Effector memory CD4-positive, alpha-beta T cell (primary cell): ENCODE results near the gene CAPN2.
"Not testable (repeated sequence)": the region's sequence is repeated elsewhere in the genome, so short reads cannot be mapped to it uniquely, and the experiment has no call there.

Source experiments
- DNase-seq, 3 donors: peaks; one replicate each; pipeline ENCODE4 v3.0.0-alpha.2; 2020
- H3K27ac ChIP-seq: 2 replicates; pipeline ENCODE4 v1.7.0; 2013; ENCODE audit warnings: mild to moderate bottlenecking, low read length, moderate library complexity; ENCODE audit not compliant: insufficient read depth, poor library complexity, severe bottlenecking
- H3K27me3 ChIP-seq: replicated peaks from 2 replicates; pipeline ENCODE4 v1.7.0; 2013; ENCODE audit warnings: mild to moderate bottlenecking, low read length; ENCODE audit not compliant: insufficient read depth, control insufficient read depth, poor library complexity, severe bottlenecking
- H3K36me3 ChIP-seq: 2 replicates; pipeline ENCODE4 v1.7.0; 2013; ENCODE audit warnings: mild to moderate bottlenecking, low read length, moderate library complexity; ENCODE audit not compliant: control insufficient read depth, insufficient read depth
- H3K4me1 ChIP-seq: 2 replicates; pipeline ENCODE4 v1.7.0; 2013; ENCODE audit warnings: low read length, mild to moderate bottlenecking; ENCODE audit not compliant: control insufficient read depth, insufficient read depth, poor library complexity, severe bottlenecking
- H3K4me3 ChIP-seq: 2 replicates; pipeline ENCODE4 v1.7.0; 2013; ENCODE audit warnings: low read length, low read depth, mild to moderate bottlenecking; ENCODE audit not compliant: insufficient read depth, poor library complexity, severe bottlenecking
- H3K9me3 ChIP-seq: 2 replicates; pipeline ENCODE4 v1.7.0; 2013; ENCODE audit warnings: mild to moderate bottlenecking, low read length, moderate library complexity; ENCODE audit not compliant: control insufficient read depth

The CAPN2 gene

DNA sequence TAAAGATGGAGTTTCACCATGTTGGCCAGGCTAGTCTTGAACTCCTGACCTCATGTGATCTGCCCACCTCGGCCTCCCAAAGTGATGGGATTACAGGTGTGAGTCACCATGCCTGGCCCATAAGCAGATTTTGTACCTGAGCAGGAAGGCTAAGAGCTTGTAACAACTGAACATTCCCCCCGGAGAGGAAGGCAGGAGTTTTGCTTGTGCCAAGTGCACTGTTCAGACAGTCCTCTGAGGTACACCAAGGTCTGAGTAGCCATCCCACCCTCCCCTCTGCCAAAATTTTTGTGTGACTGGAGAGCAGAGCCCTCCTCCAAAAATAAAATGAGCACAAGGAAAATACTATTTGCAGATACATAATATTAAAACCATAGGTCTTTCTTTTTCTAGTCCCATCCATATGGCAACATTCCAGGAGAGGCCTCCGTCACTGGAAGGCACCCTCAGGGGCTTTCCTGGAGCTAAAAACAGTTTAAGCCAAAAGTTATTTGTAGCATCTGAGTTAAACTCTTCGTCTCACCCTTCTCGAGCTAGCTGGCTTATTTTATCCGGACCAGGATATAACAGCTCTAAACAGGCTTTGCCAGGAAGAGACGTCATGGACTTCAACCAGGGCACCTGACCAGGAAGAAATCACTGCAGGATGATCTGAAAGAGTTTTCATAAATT, 27.2 kb downstream of the CAPN2 start:
- no peak for DNase-seq
- Histone ChIP-seq H3K27ac (no peak overlapping the region), H3K9me3 (no peaks in the 10 kb centered on the region), H3K27me3 (no peaks in the 10 kb centered on the region), H3K4me3 (no peak overlapping the region), H3K4me1 (no peaks in the 10 kb centered on the region), H3K36me3 (peaks cover 39% of the 10 kb centered on the region)

DNA sequence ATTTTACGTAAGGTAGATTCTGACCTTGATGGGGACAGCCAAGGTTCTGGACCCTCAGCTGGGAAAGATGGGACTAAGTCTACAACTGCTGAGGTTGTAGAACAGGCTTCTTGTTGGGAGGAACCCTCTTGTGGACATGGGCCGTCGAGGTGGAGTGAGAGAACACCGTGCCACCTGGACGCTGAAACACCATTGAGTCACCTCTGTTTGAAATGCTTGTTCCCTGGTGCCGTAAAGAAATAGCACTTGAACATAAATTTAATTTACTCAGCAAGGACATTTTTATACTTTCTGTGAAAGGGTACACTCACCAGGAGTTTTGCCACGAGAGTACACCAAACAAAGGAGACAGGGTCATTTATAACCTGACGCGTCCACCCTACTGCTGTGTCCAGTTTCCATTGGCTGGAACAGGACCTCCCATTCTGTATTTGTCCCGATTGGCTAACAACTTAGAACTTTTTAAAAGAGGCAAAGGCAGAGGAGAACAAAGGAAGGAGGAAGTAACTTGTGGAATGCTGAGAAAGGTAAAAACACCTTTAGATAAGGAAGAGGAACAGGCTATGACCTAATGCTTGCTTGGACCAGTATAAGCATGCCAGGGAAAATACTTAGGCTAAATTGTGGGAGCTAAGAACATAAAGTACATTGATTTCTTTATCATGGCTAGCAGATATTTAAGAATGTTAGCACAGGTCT, 27.8 kb downstream of the CAPN2 start:
- not testable (repeated sequence) for H3K4me3 ChIP-seq, H3K27ac ChIP-seq, H3K27me3 ChIP-seq, H3K4me1 ChIP-seq, H3K9me3 ChIP-seq, DNase-seq
- H3K36me3 ChIP-seq: peaks cover 43% of the 10 kb centered on the region

DNA sequence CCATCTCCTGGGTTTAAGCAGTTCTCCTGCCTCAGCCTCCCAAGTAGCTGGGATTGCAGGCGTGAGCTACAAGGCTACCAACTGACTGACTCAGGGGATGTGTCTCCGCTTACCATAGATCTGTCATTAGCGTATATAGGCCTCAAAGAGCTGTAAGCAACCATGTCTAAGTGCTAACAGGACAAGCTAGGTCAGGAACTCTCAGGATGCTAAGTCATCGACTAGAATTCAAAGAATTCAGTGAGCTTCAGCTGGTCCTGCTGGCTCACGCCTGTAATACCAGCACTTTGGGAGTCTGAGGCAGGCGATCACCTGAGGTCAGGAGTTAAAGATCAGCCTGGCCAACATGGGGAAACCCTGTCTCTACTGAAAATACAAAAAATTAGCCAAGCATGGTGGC, 29.5 kb downstream of the CAPN2 start:
- Histone ChIP-seq H3K9me3 (no peaks in the 10 kb centered on the region), H3K36me3 (peaks cover 51% of the 10 kb centered on the region), H3K4me3 (no peak overlapping the region), H3K27me3 (no peaks in the 10 kb centered on the region), H3K27ac (no peak overlapping the region), H3K4me1 (no peaks in the 10 kb centered on the region)
- DNase-seq: no peak

DNA sequence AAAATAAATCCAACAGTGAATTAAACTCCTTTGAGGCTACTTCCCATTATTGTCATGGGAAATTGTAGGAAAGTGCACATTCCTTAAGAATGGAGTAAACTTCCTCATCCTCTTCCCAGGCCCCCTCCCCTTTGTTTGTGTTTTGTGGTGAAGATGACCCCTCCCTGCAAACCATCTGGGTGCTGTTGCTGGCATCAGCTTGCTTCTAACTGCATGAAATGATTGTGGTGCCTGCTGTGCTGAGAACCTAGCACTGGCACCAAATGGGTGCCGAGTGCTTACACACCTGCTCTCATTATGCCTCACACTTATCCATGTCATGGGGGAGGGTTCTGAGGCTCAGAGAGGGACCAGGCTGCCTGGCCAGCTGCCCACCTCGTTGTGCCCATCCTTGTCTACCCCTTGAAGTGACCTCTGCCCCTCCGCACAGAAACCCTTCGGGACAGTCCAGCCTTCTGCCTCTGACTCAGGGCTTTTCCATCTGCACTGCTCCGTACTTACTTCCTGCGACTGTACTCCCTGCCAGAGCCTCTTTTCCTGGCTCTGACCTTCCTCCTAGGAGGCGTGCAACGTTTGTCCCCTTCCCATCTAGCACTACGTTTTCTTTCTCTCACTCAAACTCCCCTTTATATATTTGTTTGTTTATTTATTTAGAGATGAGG, 30.6 kb downstream of the CAPN2 start:
- no peaks in the 10 kb centered on the region for H3K4me1 ChIP-seq
- DNase-seq: no peak
- H3K27me3 ChIP-seq: no peaks in the 10 kb centered on the region
- H3K4me3 ChIP-seq: no peak overlapping the region
- H3K27ac ChIP-seq: no peak overlapping the region
- H3K36me3 ChIP-seq: peaks cover 62% of the 10 kb centered on the region
- H3K9me3 ChIP-seq: no peaks in the 10 kb centered on the region

DNA sequence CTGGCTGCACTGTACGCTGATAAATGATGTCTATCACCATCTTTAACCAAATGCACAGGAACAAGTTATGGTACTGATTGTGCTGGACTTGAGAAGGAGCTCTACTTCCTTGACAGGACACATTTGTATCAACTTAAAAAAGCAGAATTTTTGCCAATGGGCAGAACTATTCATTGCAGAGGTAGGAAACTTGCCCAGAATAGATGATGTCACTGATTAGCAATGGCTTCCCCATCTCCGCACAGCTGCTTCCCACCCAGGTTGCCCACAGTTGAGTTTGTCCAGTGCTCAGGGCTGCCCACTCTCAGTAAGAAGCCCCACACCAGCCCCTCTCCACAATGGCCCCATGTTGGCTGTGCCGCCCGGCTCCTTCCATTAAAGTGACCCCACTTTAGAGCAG, 33.4 kb downstream of the CAPN2 start:
- Histone ChIP-seq H3K27ac (no peak overlapping the region), H3K4me1 (peaks cover 8% of the 10 kb centered on the region), H3K4me3 (no peak overlapping the region), H3K36me3 (peaks cover 52% of the 10 kb centered on the region), H3K27me3 (no peaks in the 10 kb centered on the region), H3K9me3 (no peaks in the 10 kb centered on the region)
- DNase-seq: no peak

DNA sequence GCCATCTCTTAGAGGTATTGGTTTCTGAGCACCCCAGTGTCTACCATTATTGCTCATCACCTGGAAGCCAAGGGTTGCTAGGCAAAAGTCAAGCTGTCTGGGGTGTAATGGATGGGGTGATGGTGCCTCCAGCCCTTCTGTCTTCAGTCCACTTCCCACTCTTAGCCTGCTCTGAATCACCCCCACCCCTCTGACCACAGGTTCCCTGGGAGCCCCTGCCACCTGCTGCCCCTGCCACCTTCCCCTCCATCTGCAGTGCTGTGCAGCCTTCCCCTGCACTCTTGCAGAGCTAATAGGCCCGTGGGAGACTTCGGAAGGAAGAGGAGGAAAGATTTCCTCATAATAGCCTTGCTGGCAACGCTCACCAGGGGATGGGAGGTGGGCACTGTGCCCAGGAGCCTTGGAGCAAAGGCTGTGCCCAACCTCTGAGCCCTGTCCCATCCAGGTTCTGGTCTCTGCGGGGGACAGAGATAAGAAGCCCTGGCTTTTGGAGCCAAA, 35.5 kb downstream of the CAPN2 start:
- DNase-seq: no peak
- no peak overlapping the region for H3K4me3 ChIP-seq
- H3K9me3 ChIP-seq: no peaks in the 10 kb centered on the region
- no peaks in the 10 kb centered on the region for H3K27me3 ChIP-seq
- H3K27ac ChIP-seq: peak overlapping the region; percentile 1
- peaks cover 72% of the 10 kb centered on the region for H3K36me3 ChIP-seq
- peaks cover 8% of the 10 kb centered on the region for H3K4me1 ChIP-seq

DNA sequence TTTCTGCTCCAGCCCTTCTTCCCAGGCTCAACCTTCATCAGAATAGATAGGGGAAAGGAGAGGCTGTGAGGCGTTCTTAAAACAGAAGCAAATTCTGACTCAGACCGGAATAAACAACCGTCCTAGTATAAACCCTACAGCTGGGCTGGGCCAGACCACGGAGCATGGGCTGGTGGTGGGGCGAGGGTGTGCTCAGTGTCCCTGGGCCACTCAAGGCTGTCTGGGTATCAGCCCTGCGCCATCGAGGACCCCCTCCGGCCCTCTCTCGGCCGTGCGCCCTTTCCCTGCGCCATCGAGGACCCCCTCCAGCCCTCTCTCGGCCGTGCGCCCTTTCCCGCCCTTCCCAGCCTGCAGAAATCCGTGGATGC, 36.0 kb downstream of the CAPN2 start:
- peaks cover 8% of the 10 kb centered on the region for H3K4me1 ChIP-seq
- H3K4me3 ChIP-seq: no peak overlapping the region
- H3K27ac ChIP-seq: peak overlapping the region; percentile 30
- no peaks in the 10 kb centered on the region for H3K9me3 ChIP-seq
- peaks cover 72% of the 10 kb centered on the region for H3K36me3 ChIP-seq
- no peaks in the 10 kb centered on the region for H3K27me3 ChIP-seq
- DNase-seq: no peak

DNA sequence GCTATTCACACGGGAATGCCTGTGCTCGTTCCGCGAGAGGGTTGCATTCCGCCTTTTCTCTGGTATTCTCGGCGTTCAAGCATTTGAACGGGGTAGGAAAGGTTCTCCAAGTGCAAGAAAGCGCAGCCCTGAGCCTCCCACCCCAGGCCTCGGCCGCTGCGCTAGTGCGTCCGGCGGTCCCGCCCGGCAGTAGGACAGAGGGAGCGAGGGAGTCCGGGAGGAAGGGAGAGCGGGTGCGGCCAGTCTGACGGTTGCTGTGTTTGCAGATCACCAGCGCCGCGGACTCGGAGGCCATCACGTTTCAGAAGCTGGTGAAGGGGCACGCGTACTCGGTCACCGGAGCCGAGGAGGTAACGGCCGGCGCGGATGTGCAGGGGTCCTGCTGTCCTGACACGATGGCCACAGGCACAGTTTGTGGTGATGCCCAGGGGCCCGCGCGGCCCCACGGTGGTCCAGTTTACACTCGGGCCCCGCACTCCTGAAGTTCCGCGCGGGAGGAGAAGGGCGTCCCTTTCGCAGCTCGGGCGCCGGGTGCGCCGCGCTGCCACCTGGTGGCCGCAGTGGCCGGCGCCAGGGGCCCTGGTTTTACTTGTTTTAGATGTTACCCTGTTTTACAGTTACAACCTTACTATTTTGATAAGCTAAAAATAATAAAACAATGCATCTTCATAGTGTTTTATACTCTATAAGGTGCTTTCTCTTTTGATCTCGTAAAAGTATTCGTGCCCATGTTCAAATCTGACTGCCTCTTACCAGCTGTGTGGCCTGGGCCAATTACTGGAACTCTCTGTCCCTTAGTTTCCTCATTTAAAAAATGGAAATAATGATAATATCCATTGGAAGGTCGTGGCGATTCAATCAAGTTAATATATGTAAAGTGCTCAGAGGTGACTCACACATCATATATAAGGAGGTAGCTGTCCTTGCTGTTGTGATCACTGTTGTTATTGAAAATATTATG, 36.7 kb downstream of the CAPN2 start:
- Histone ChIP-seq H3K9me3 (no peaks in the 10 kb centered on the region), H3K27me3 (no peaks in the 10 kb centered on the region), H3K27ac (peak overlapping the region; percentile 30), H3K4me3 (peak overlapping the region; percentile 53), H3K4me1 (peaks cover 8% of the 10 kb centered on the region), H3K36me3 (peaks cover 72% of the 10 kb centered on the region)
- peak; percentile 36 to 49 (median 42) for DNase-seq

DNA sequence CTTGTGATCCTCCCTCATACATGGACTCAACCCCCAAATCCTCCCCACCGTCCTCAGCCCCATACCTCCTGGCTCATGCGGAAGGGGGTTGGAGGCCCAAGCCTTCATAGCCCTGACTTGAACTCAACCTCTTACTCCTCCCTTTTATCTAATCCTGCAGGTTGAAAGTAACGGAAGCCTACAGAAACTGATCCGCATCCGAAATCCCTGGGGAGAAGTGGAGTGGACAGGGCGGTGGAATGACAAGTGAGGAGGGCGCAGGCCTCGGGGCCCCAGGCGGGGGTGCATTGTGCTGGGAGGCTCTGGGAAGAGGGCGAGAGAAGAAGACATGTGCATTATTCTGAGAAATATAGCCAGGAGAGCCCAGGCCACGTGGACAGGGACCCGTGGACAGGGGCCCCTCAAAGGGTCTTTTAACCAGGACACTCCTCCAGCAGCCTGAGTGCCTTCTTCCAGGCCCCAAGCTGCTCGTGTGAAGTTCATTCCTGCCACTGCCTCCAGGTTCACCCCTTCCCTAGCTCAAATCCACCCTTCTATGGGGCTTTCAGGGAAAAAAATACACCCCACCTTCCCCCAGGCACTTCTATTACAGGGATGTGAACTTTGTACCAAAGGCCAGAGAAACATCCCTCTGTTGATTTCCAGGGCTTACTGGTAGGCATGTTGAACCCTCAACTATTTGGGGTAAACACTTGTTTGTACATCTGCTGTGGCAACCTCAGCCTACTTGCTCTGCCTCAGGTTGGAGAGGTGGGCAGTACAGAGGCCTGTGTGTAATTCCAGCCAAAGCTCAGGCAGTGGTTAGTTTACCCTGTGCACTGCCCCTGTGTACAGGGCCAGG, 38.6 kb downstream of the CAPN2 start:
- no peaks in the 10 kb centered on the region for H3K27me3 ChIP-seq
- peaks cover 8% of the 10 kb centered on the region for H3K4me1 ChIP-seq
- H3K36me3 ChIP-seq: peaks cover 77% of the 10 kb centered on the region
- H3K4me3 ChIP-seq: no peak overlapping the region
- H3K27ac ChIP-seq: no peak overlapping the region
- H3K9me3 ChIP-seq: no peaks in the 10 kb centered on the region
- DNase-seq: no peak
